Cardiac septum (tissue), 1 donor: ENCODE results near the gene NKAIN4. TPM values are rescaled to one million over a fixed set of nuclear protein-coding genes. Genes with fewer than 3 reads are reported as not detected.

Source experiments
- DNase-seq: peaks from one replicate; pipeline ENCODE4 v3.0.0-alpha.2; 2020; ENCODE audit warnings: low spot score
- intact Hi-C: fragments of 100-400 bp; cut with DNase I; formaldehyde crosslinking; loops from one replicate; pipeline ENCODE4 v1.14.0; 2022
- total RNA-seq: library from RNA; stranded (reverse); fragmentation: NEBNext Ultra II Directional; extraction: Animal tissue kit (Norgen Biotek cat#: 25700); gene quantifications from one replicate; pipeline ENCODE4 v1.2.1, GENCODE V29; 2021
- donor health status: DM: no; HTN: no; CAD: no.

The NKAIN4 gene
- total RNA-seq, 1 donor from 2014 or later = not detected

DNA sequence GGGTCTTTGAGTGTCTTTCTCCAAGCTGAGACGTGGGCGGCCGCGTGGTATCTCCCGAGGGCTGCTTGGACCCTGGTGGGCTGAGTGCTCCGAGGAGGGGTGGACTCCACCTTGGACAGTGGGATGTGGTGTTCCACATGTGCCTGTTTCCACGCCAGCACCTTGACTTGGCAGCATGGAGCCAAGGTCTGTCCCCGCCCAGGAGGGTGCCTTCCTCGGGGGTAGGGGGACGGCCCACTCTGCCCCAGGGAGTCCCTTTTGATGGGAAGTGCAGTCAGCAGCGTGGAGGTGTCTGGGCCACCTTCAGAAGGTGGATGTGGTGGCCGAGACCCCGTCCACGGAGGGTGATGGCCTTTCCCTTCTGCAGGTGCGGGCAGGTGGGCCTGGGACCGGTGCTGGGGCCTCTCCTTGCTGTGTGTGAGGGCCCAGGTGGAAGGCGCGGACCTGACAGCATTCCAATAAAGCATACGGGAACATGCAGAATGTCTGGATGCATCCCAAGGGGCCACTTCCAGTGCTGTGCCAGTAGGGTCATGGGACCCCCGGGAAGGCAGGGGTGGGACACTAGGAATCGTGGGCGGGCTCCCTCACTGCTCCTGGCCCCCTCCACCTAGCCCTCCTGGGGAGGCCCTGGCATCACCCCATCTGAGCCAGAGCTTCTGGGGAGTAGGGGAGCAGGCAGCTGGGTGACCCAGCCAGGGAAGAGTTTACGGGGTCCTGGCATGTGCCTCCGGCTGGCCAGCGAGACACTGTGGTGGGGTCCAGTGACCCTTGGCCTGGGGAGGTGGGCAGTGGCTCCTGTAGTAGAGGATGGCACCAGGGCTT, 35.3 kb upstream of the NKAIN4 start:
- intact Hi-C loops = no loop called here
- DNase-seq = no peak

DNA sequence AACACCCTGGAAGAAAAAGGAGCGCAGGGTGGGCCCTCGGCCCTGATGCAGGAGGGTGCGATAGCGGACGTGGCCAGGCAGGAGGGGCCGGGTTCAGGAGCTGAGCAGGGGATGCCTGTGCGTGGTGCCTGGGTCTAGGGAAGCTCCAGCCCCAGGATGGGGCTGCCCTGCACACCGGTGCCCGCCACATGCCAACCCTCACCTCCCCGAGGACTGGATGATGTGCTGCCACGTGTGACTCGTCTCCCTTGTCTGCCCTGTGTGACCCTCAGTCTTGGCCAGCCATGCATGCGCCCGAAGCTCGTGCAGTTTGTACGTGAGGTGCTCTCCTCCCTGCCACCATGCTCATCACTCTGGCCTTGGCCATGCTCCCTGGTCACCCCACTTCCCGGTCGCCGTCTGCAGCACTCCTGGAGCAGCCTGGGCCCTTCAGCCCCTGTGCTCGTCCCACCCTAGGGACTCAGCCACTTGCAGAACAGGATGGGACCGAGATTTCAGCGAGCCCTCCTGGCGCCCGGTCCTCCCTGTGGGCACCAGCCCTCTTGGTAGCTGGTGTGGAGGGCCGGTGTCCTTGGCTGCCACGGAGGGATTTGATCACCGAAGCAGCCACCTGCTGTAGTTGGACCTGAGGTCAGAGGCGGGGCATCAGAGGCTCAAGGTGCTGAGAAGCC, 34.5 kb upstream of the NKAIN4 start:
- DNase-seq = no peak
- intact Hi-C loops = no loop called here

DNA sequence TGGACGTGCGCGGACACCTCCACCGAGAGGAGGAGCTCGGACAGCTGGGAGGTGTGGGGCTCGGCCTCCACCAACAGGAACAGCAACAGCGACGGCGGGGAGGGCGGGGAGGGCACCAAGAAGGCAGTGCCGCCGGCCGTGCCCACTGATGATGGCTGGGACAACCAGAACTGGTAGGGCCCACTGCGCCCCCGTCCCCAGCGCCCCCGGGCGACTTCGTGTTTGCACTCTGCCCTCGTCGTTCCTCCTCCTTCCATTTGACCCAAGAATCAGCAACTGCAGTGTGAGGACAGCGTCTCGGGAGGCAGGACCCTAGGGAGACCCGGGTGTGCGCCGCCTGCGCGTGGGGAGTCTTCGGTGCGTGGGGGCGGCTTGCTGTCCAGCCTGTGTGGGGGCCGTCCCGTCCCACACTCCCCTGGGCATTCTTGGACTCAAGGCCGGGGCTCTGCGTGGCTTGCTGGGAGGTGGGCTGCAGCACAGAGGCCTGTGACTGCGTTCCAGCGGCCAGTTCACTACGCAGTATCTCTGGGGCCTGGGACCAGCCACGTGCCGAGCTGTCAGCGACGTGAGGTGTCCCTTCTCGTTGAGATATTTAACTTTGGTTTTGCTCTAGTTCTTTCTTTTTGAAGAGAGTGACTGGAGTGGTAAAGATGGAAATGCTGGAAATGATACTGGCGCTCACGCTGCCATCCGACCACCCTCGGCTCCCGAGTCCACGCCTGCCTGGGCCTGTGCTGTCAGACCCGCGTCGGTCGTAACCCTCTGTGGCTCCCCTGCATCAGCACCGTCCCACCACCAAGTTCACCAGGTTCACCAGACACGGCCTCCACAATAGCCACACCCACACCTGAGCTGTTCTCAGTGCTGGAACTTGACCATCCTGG, 33.7 kb upstream of the NKAIN4 start:
- DNase-seq = no peak
- intact Hi-C loops = no loop called here

DNA sequence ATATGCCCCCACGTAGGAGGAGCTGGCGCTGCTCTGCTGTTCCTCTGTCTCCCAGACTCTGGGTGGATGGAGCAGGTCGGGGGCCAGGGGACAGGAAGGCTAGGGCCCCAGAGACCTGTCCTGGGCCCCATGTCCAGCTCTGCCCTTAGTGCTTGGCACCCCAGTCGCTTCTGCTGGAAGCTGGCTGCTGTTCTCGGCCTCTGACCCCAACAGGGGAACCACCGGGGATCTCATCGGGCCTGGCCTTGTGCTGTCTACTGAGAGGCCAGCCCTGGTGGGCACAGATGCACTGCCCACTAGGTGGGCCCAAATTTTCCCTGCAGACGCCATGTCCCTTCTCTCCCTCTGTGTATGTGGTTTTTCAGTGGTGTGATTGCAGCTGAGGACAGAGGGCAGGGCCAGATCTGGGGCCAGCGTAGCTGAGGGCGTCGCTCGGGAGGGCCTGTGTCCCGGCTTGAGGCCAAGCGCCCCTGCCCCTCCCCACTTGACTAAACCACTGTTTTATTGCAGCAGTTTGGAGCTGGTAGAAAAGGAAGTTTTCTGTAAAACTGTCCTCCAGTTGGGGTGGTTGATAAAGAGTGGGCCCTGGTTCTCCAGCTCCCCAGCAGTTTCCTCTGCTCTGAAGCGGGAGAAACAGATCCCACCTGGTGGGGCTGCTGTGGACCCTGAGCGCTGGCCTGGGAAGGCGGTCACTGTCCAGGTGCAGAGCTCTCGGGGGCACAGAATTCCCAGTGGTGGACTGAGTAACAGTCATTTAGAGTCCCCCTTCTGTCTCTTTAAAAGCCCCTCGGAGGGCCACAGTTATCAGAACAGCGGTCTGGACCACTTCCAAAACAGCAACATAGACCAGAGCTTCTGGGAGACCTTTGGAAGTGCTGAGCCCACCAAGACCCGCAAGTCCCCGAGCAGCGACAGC, 32.8 kb upstream of the NKAIN4 start:
- no peak for DNase-seq
- intact Hi-C loops = no loop called here

DNA sequence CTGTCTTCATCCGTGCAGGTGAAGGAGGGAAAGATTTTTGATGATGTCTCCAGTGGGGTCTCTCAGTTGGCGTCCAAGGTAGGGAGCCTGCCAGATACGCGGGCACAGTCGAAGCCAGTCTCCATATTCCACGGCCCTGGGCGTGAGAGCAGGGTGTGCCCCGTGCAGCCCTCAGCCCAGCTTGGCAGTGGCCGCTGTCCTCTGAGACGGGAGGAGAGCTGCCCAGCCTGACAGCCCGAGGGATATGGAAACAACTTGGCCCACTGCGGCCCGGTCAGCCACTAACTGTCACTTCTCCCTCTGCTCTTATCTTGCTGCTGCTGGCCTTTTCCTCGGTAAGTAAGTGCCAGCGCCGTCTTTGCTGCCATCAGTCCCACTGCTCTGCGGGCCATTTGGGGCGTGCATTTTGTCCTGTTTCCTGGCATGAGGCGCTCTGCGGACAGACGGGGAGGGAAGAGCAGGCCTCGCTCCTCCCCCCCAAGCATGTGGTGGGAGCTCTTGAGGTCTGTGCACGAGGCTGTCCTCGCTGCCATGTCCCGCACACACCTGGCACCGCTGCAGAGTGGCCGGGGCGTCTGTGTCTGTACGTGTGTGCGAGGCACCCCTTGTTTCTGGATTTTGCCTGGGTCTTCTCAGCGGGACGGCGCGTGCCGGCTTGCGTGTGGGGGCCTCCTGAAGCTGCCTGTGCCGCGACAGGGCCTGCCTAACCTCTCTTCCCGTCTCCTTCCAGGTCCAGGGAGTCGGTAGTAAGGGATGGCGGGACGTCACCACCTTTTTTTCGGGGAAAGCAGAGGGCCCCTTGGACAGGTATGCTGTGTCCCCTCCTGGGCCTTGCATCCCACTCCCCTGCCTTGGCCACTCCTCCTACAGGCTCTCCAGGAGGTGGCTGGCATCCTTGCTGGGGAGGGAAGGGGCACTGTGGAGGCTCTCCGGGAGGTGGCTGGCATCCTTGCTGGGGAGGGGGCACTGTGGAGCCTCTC, 31.7 kb upstream of the NKAIN4 start:
- intact Hi-C loops = no loop called here
- DNase-seq = no peak

DNA sequence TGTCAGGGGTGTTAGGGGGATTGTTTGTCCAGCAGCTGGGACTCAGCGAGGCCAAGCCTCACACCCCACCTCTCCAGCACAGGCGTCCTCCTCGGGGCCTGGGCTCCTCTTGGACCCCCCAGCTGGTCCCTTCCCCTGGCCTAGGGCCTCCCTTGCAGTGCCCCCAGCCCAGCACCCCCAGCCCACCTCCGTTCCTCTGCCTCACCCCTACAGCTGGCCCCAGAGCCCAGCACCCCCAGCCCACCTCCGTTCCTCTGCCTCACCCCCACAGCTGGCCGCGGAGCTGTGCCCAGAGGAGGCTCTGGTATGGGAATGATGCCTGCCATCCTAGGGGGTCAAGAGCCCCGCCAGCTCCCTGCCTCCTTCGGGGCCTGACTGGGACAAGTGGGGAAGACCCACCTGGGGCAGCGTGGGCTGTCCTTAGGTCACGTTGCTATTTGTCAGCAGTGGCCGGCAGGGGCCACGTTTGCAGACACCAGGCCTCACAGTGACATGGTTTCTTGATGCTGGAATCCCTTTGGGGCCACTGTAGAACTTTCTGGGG, 30.8 kb upstream of the NKAIN4 start:
- no peak for DNase-seq
- intact Hi-C loops = no loop called here

DNA sequence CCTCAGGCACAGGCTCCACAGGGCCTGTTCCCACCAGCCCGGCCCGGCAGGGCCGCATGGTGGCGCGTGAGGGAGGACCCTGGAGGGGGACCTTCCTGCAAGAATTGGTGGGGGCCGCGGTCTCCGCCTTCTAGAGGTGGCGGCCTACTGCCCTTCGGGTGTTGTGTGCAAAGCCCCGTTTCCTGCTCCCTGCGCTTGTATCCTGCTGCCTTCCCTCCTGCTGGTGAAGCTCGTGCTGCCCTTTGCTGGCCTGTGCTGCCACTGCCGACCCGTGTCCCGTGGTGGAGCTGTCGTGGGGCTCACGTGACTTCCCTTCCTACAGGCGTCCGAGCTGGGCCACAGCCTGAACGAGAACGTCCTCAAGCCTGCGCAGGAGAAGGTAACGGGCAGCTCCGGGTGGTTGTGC, 30.3 kb upstream of the NKAIN4 start:
- intact Hi-C loops = no loop called here
- DNase-seq = no peak

DNA sequence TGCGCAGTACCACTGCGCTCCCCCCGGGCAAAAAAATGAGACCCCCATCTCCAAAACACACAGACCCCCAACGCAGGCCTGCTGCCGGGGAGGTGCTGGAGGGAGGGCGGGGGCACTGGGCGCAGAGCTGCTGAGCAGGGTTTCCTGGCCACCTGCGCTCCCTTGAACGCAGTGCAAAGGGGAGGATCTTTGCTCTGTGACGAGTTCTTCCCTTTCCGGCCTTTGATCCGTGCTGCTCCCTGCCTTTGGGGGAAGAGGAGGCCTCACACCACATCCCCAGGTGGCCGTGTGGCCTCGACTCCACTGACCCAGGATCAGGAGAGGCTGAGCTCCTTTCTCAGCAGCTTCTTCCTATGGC, 29.8 kb upstream of the NKAIN4 start:
- intact Hi-C loops = no loop called here

DNA sequence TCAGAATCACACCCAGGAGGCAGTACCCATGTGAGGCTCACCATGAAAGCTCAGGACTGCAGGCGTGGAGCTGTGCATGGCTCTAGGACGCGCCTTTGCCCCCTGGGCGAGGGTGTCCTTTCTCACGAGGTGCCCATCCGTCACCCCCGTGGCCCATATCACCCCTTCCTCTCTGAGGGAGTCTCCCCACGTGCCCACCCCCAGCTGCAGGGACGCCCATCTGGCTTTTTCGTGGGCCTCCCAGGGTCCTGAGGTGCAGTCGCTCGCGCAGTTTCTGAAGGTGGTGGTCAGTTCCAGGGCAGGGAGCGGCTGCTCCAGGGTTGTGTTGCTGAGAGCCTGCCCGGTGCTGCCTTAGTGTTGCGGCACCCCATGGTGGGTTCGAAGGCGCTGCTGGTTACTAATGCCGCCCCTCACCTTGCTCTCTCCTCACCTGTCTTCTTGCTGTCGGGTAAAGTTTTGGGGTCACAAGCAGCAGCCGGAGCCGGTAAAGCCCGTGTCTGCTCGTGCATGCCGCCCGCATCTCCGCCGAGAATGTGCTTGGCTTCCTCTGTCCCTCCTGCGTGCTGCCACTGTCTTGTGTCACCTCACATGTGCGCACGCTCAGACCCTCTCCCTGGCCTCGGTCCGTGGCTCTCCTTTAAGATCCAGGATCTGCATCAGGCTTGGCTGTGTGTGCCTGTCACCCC, 29.3 kb upstream of the NKAIN4 start:
- no peak for DNase-seq
- intact Hi-C loops = no loop called here

More for the DNA sequence above, 29.8 kb upstream of the NKAIN4 start:
- DNase-seq = no peak

DNA sequence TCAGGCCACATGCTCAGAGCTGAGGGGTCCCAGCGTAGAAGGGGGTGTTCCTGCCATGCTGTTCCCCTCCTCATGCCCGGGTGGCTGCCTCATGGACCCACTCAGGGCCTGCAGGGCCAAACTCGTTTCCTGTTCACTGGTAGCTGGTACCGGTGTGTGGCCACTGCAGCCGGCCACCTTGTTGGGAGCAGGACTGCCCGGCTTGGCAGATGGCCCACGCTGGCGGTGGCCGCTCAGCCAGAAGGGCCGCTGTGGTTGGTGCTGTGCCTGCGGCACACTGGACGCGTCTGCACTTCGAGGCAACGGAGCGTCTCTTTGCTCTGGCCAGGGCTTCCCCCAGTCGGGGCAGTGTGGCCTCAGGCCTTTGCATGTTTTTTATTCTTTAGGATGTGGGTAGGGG, 28.7 kb upstream of the NKAIN4 start:
- intact Hi-C loops = no loop called here
- DNase-seq = no peak

DNA sequence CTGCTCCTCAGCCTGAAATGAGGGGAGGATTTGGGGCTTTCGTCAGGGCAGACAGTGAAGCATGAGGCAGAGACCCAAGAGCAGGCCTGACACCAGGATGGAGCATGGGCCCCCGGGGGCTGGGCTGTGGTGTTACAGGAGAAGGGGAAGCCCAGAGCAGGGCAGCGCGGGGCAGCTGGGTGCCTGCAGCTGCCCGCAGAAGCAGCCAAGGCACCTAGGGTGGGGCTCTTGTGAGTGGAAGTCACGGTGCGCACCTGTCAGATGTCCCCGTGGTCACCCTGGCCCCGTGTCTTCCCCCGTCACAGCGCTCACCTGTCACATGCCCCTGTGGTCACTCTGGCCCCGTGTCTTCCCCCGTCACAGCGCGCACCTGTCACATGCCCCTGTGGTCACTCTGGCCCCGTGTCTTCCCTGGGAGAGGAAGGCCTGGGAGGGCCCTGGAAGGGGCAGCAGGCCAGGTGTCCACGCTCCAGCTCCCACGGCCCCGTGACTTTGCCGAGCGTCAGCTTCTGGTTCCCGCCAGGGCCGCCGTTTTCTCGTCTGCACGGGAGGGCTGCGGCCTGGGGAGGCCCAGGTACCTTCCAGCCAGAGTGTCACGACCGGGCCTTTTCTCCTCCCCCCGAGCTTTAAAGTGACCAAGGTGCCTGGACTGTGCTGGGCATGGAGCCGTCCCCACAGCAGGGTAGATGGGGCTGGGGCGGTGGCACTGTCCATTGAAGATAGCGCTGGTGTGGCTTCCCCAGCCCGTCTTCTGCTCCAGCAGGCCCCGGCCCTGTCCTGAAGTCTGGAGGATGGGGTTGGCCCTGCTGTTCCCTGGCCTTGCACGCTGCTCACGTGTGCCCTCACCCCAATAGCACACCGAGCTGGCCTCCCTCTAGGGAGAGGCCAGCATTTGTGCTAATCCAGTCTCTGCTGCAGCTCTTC, 27.7 kb upstream of the NKAIN4 start:
- intact Hi-C loops = no loop called here

DNA sequence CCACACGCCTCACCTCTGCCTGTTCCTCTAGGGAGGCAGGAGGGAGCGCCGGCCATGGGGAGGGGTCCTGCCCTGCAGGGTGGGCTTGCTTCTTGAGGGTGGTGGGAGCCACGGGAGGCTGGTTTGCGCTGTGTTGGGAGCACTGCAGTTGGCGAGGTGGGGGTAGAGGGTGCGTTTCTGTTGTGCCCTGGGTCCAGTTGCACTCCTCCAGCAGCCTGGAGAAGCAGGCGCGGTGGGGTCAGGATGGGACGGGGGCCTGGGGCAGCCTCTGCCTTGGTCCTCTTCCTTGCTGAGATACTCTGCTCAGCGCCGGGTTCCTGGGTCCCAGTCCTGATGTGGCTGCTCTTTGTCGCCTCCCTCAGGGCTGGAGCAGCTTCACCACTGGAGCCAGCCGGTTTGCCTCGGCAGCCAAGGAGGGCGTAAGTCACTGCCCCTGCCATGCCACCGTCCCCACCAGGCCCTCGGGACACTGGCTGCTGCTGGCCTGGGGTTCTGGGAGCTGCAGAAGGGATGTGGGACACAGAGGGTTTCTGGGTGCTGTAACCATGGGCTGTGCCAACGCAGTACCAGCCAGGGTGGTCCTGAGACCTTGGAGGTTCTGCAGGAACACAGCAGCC, 26.8 kb upstream of the NKAIN4 start:
- intact Hi-C loops = no loop called here
- DNase-seq = no peak

More for the DNA sequence above, 27.7 kb upstream of the NKAIN4 start:
- no peak for DNase-seq

DNA sequence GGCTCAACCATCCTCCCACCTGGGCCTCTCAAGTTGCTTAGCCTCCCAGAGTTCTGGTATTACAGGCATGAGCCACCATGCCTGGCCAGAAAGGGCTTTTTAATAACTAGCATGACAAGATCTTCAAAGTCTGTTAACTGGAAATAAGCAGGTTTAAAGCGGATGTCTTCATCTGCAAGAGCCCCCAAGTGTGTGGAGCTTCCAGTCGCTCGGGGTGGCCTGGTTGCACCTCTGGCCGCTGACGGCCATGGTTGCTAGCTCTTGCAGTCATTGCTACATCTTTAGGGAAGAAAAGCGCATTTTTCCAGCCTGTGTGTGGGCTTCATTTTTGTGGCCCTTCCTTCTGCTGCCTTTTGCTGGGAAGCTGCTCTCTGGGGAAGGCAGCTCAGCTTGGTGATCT, 26.1 kb upstream of the NKAIN4 start:
- DNase-seq = no peak
- intact Hi-C loops = no loop called here

DNA sequence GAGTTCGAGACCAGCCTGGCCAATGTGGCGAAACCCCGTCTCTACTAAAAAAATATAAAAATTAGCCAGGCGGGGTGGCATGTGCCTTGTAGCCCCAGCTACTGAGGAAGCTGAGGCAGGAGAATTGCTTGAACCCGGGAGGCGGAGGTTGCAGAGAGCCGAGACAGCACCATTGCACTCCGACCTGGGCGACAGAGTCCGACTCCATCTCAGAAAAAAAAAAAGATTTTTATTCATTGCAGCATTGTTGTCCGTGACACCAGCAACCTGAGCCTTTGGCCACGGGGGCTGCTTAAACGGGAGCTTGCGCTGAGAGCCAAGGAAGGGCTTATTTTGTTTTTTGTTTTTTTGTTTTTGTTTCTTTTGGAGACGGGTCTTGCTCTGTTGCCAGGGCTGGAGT, 25.7 kb upstream of the NKAIN4 start:
- DNase-seq = no peak

DNA sequence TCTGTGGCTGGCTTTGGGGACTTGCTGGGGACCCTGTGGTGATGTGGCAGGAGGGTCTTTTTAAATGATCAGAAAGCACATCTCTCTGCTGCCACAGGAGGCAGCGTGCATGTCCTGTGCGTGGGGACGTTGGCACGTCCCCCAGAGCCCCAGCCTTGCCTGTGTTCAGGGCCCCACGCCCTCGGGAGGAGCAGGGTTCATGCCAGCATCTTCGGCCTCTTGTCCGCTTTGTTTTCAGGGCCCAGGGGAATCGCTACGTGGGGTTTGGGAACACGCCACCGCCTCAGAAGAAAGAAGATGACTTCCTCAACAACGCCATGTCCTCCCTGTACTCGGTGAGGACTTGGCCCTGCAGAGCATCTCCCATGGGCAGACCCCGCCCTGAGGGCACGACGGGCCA, 24.4 kb upstream of the NKAIN4 start:
- DNase-seq = no peak
- intact Hi-C loops = no loop called here

More for the DNA sequence above, 25.7 kb upstream of the NKAIN4 start:
- intact Hi-C loops = no loop called here
